DND-41 (cell line): ENCODE measurements around the gene SLC24A3.

ENCODE experiments used
- EZH2 ChIP-seq: IDR thresholded peaks from 3 replicates; pipeline ENCODE4 v1.6.1; 2012; ENCODE audit warnings: borderline replicate concordance, low read depth, mild to moderate bottlenecking, moderate library complexity, low read length, inconsistent platforms; ENCODE audit not compliant: severe bottlenecking
- TF ChIP-seq, protein P1 (sequence below): IDR thresholded peaks from 2 replicates; pipeline ENCODE4 v1.5.1; 2012; ENCODE audit warnings: borderline replicate concordance, low read length, moderate library complexity, mild to moderate bottlenecking; ENCODE audit not compliant: poor library complexity, severe bottlenecking; ENCODE audit errors: extremely low read depth

DNA sequence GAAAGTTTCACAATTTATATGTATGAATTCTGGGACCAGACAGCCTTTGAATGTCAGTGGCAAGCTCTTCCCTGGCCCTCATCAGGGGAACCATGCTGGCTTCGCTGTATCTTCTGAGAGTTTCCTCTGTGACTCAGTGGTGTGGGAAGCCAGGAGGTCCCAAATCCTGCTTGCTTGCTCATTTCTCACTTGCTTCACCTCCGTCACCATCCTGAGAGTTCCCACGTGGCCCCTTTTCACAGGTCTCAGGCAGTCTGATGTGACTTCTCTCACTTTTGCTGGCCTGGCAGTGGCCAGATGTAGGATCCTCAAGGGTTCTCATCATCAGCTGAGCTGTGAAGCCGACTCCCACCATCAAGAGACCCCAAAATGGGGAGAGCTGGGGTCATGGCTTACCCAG lies 517.2 kb downstream of the SLC24A3 start:
- TF ChIP-seq EZH2: no peak
- TF ChIP-seq, protein P1, sequence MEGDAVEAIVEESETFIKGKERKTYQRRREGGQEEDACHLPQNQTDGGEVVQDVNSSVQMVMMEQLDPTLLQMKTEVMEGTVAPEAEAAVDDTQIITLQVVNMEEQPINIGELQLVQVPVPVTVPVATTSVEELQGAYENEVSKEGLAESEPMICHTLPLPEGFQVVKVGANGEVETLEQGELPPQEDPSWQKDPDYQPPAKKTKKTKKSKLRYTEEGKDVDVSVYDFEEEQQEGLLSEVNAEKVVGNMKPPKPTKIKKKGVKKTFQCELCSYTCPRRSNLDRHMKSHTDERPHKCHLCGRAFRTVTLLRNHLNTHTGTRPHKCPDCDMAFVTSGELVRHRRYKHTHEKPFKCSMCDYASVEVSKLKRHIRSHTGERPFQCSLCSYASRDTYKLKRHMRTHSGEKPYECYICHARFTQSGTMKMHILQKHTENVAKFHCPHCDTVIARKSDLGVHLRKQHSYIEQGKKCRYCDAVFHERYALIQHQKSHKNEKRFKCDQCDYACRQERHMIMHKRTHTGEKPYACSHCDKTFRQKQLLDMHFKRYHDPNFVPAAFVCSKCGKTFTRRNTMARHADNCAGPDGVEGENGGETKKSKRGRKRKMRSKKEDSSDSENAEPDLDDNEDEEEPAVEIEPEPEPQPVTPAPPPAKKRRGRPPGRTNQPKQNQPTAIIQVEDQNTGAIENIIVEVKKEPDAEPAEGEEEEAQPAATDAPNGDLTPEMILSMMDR: no peak
